Ramos (cell line): Measurements from ENCODE around the gene CFAP70.

Source experiments
- in situ Hi-C: fragments of 300-500 bp; cut with MboI; formaldehyde crosslinking; loops from one replicate; pipeline ENCODE4 v1.14.3; 2022; ENCODE audit warnings: low sequenced_read_pairs; ENCODE audit not compliant: unreplicated experiment

CFAP70 gene

DNA sequence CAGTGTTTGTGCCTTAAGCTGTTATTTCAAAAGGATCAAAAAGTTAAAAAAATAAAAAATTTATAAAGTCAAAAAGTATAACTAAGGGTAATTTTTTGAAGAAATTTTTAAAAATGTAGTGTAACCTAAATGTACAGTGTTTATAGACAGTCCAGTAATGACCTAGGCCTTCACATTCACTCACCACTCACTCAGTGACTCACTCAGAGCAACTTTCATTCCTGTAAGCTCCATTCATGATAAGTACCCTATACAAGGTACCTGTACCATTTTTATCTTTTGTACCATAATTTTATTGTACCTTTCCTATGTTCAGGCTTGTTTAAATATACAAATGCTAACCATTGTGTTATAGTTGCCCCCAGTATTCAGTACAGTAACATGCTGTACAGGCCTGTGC lies 133.1 kb downstream of the CFAP70 start:
- in situ Hi-C loops = no loop called here

DNA sequence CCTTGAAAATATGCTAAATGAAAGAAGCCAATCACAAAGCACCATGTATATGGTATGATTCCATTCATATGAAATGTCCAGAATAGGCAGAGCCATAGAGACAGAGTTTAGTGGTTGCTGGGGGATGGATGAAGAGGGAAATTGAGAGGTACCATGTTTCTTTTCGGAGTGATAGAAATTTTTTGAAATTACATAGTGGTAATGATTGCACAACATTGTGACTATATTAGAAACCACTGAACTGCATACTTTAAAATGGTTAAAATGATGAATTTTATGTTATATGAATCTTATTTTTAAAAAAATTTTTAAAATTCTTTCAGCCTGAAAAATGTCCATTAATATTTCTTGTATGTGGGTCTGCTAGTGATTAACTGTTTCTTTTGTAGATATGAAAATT lies 137.7 kb downstream of the CFAP70 start:
- in situ Hi-C loops = no loop called here

DNA sequence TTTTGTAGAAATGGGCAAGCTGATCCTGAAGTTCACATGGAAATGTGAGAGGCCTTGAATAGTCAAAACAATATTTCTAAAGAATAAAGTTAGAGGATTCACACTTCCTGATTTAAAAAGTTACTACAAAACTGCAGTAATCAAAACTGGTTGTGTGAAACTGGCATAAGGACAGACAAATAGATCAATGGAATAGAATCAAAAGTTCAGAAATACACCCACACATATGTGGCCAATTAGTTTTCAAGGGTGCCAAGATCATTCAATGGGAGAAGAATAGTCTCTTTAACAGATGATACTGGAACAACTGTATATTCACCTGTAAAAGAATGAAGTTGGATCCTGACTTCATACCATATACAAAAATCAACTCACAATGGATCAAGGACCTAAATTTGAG lies 139.3 kb downstream of the CFAP70 start:
- in situ Hi-C loops = no loop called here

GRCh38 chr10:73218431-73219191 lies 140.1 kb downstream of the CFAP70 start:
- in situ Hi-C loops = no loop called here

DNA sequence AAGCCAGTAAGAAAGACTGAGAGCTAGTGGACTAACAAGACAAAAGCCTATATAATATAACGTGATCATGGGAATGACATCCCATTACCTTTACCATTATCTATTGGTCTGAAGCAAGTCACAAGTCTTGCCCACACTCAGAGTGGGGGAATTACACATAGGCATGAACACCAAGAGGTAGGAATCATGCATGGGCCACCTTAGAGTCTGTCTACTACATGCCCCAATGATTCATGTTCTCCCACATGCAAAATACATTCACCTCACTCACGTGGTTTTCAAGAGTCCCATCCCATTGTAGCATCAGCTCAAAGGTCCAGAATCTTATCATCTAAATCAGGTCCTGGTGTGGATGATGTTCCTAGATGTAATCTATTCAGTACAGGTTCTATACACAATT lies 141.0 kb downstream of the CFAP70 start:
- in situ Hi-C loops = no loop called here

GRCh38 chr10:73215749-73216148 lies 142.9 kb downstream of the CFAP70 start:
- in situ Hi-C loops = no loop called here

DNA sequence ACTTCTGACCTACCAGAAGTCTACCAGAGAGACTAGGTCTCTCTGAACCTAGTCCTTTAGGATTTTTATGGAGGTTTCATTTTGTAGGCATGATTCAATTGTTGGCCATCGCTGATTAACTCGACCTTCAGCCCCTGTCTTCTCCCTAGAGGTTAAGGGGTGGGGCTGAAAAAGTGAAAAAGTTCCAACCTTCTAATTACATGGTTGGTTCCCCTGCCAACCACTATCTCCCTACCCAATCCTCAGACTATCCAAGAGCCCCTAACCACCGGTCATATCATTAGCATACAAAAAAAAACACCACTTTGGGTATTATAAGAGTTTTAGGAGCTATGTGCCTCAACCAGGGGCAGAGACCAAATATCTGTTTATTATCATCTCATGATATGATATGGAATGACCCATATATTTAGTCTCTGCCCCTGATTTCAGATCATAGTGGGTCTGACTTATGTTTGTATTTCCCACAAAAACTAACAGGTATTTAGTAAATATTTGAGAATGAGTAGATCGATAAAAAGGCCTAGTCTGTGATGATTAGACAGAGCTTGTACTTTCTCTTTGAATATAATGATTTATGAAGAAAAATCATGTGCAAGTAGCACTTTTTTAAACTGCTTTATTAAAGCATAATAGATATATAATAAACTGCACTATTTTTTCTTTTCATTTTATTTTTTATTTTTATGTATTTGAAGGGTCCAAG lies 147.4 kb downstream of the CFAP70 start:
- in situ Hi-C loops = no loop called here

- in situ Hi-C loops = no loop called here
These were observed 148.1 kb downstream of the CFAP70 start for GRCh38 chr10:73210395-73211105.

GRCh38 chr10:73209705-73210104 lies 149.0 kb downstream of the CFAP70 start:
- in situ Hi-C loops = no loop called here

- in situ Hi-C loops = no loop called here
These were observed 150.8 kb downstream of the CFAP70 start for GRCh38 chr10:73207883-73208282.

GRCh38 chr10:73206385-73206784 lies 152.3 kb downstream of the CFAP70 start:
- in situ Hi-C loops = no loop called here

GRCh38 chr10:73205890-73206289 lies 152.8 kb downstream of the CFAP70 start:
- in situ Hi-C loops = no loop called here

DNA sequence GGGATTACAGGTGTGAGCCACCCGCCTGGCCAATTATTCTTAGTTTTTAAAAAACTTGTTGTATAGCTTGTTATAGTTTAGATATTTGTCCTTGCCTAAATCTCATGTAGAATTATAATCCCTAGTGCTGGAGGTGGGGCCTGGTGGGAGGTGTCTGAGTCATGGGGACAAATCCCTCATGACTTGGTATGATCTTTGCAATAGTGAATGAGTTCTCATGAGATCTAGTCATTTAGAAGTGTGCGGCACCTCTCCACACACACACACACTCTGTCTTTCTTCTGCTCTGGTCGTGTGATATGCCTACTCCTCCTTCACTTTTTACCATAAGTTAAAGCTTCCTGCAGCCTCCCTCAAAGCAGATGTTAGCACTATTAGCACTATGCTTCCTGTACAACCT lies 153.6 kb downstream of the CFAP70 start:
- in situ Hi-C loops = no loop called here
